GM21390 (cell line): ENCODE data around the gene MFAP3L.
"Not testable (repeated sequence)": the region's sequence is repeated elsewhere in the genome, so short reads cannot be mapped to it uniquely, and the experiment has no call there.

Experiments
- ATAC-seq: cut with Tn5 transposase; IDR thresholded peaks from one replicate; pipeline ENCODE4 v1.9.1; 2021; ENCODE audit not compliant: unreplicated experiment

Gene MFAP3L

GRCh38 chr4:169948271-169948670 is 77.9 kb downstream of the MFAP3L start:
- ATAC-seq, result no peak

- ATAC-seq, result no peak
These were observed 80.6 kb downstream of the MFAP3L start for GRCh38 chr4:169945636-169946035.

GRCh38 chr4:169943601-169944000 is 82.6 kb downstream of the MFAP3L start:
- not testable (repeated sequence) for ATAC-seq

GRCh38 chr4:169941141-169941540 is 85.1 kb downstream of the MFAP3L start:
- no peak for ATAC-seq

- ATAC-seq, result no peak
These were observed 85.7 kb downstream of the MFAP3L start for GRCh38 chr4:169940460-169940859.
